Liver (tissue), 3 donors: ENCODE results near the gene PEF1.

Experiments used
- ATF3 ChIP-seq: IDR thresholded peaks from 2 replicates; pipeline ENCODE4 v1.6.1; 2016; ENCODE audit warnings: antibody characterized with exemption
- CTCF ChIP-seq: fragments of 150-350 bp; IDR thresholded peaks from 2 replicates; pipeline ENCODE4 v1.5.1; 2017; ENCODE audit warnings: improper control_type of control experiment, low read depth, low read length; ENCODE audit not compliant: missing input control
- EGR1 ChIP-seq, 2 donors: IDR thresholded peaks; 2 replicates each; pipeline ENCODE4 v1.6.1; 2016 to 2018; ENCODE audit warnings: antibody characterized with exemption in 2 of 2, low read depth in 2 of 2
- HNF4G ChIP-seq: IDR thresholded peaks from 2 replicates; pipeline ENCODE4 v1.6.1; 2016; ENCODE audit warnings: antibody characterized with exemption
- JUND ChIP-seq, 2 donors: IDR thresholded peaks; 2 replicates each; pipeline ENCODE4 v1.6.1; 2016; ENCODE audit warnings: antibody characterized with exemption in 2 of 2
- MAX ChIP-seq: IDR thresholded peaks from 2 replicates; pipeline ENCODE4 v1.6.1; 2016; ENCODE audit warnings: antibody characterized with exemption
- NR2F2 ChIP-seq: IDR thresholded peaks from 2 replicates; pipeline ENCODE4 v1.6.1; 2016; ENCODE audit warnings: antibody characterized with exemption
- RAD21 ChIP-seq, 2 donors: IDR thresholded peaks; 2 replicates each; pipeline ENCODE4 v1.6.1; 2016; ENCODE audit warnings: antibody characterized with exemption in 2 of 2, mild to moderate bottlenecking in 2 of 2
- REST ChIP-seq: IDR thresholded peaks from 2 replicates; pipeline ENCODE4 v1.6.1; 2016; ENCODE audit warnings: antibody characterized with exemption, mild to moderate bottlenecking
- RXRA ChIP-seq, 2 donors: IDR thresholded peaks; 2 replicates each; pipeline ENCODE4 v1.6.1; 2017 to 2018; ENCODE audit warnings: antibody characterized with exemption in 2 of 2, mild to moderate bottlenecking in 1 of 2
- SP1 ChIP-seq: IDR thresholded peaks from 2 replicates; pipeline ENCODE4 v1.6.1; 2018; ENCODE audit warnings: antibody characterized with exemption, mild to moderate bottlenecking
- TAF1 ChIP-seq: conservative IDR thresholded peaks from 2 replicates; pipeline ENCODE4 v1.6.1; 2016; ENCODE audit warnings: antibody characterized with exemption, mild to moderate bottlenecking
- ZBTB33 ChIP-seq: IDR thresholded peaks from 2 replicates; pipeline ENCODE4 v1.6.1; 2016; ENCODE audit warnings: antibody characterized with exemption
- donor health status: healthy.
- donor health status: healthy.

- TF ChIP-seq TAF1 (no peak), ATF3 (peak; percentile 38), CTCF (no peak), NR2F2 (peak; percentile 67), JUND (IDR thresholded peaks at IDR 0.05) (peak in 1 of 2 donors; percentile 41), SP1 (peak; percentile 79), REST (no peak), RXRA (IDR thresholded peaks at IDR 0.05) (peak; percentile 23 to 69), RAD21 (IDR thresholded peaks at IDR 0.05) (no peak), ZBTB33 (no peak), EGR1 (IDR thresholded peaks at IDR 0.05; ENCODE audit: low read depth in 2 of 2) (peak in 1 of 2 donors; percentile 48), HNF4G (peak; percentile 45), MAX (no peak)
These were observed at the start of gene PEF1 for GRCh38 chr1:31644560-31645273.
